ENCODE measurements around the gene RNF38. TPM values are rescaled to one million over a fixed set of nuclear protein-coding genes. Genes with fewer than 3 reads are reported as not detected.
"Not testable (repeated sequence)": the region's sequence is repeated elsewhere in the genome, so short reads cannot be mapped to it uniquely, and the experiment has no call there.

RNF38 gene
- total RNA-seq, 1 experiment from 2014 or later: 9.4 TPM

GRCh38 chr9:36415822-36416525 is 15.9 kb upstream of the RNF38 start:
- peak; percentile 16 for DNase-seq (ENCODE audit: low read depth, low spot score)
- in situ Hi-C loops (cut with HindIII; ENCODE audit: low pct_unique_long_range_greater_than_20kb, low sequenced_read_pairs): no loop called here

- DNase-seq (ENCODE audit: low read depth, low spot score); in situ Hi-C loops (cut with HindIII; ENCODE audit: low pct_unique_long_range_greater_than_20kb, low sequenced_read_pairs): not testable (repeated sequence)
Observed at GRCh38 chr9:36411410-36411809, 11.3 kb upstream of the RNF38 start.

- in situ Hi-C loops (cut with HindIII; ENCODE audit: low pct_unique_long_range_greater_than_20kb, low sequenced_read_pairs); DNase-seq (ENCODE audit: low read depth, low spot score): not testable (repeated sequence)
Observed at GRCh38 chr9:36409076-36409475, 9.0 kb upstream of the RNF38 start.

- peak; percentile 64 for DNase-seq (ENCODE audit: low read depth, low spot score)
- in situ Hi-C loops (cut with HindIII; ENCODE audit: low pct_unique_long_range_greater_than_20kb, low sequenced_read_pairs): no loop called here
Observed at GRCh38 chr9:36407122-36407723, 7.2 kb upstream of the RNF38 start.

GRCh38 chr9:36402536-36402935 is 2.5 kb upstream of the RNF38 start:
- in situ Hi-C loops (cut with HindIII; ENCODE audit: low pct_unique_long_range_greater_than_20kb, low sequenced_read_pairs): no loop called here
- DNase-seq (ENCODE audit: low read depth, low spot score): no peak

GRCh38 chr9:36401897-36402480 is 1.9 kb upstream of the RNF38 start:
- DNase-seq (ENCODE audit: low read depth, low spot score): no peak
- in situ Hi-C loops (cut with HindIII; ENCODE audit: low pct_unique_long_range_greater_than_20kb, low sequenced_read_pairs): no loop called here

- in situ Hi-C loops (cut with HindIII; ENCODE audit: low pct_unique_long_range_greater_than_20kb, low sequenced_read_pairs): no loop called here
Observed at GRCh38 chr9:36401164-36401740, 1.2 kb upstream of the RNF38 start.

GRCh38 chr9:36400332-36401163 is 479 bp upstream of the RNF38 start:
- DNase-seq (ENCODE audit: low read depth, low spot score): peak; percentile 74
- in situ Hi-C loops (cut with HindIII; ENCODE audit: low pct_unique_long_range_greater_than_20kb, low sequenced_read_pairs): no loop called here

More at GRCh38 chr9:36401164-36401740, 1.2 kb upstream of the RNF38 start:
- DNase-seq (ENCODE audit: low read depth, low spot score): peak; percentile 60

- in situ Hi-C loops (cut with HindIII; ENCODE audit: low pct_unique_long_range_greater_than_20kb, low sequenced_read_pairs): no loop called here
- DNase-seq (ENCODE audit: low read depth, low spot score): no peak
Observed at GRCh38 chr9:36398745-36399144, 1.3 kb downstream of the RNF38 start.

- no peak for DNase-seq (ENCODE audit: low read depth, low spot score)
- in situ Hi-C loops (cut with HindIII; ENCODE audit: low pct_unique_long_range_greater_than_20kb, low sequenced_read_pairs): no loop called here
Observed at GRCh38 chr9:36396985-36397384, 3.1 kb downstream of the RNF38 start.

- in situ Hi-C loops (cut with HindIII; ENCODE audit: low pct_unique_long_range_greater_than_20kb, low sequenced_read_pairs): no loop called here
- no peak for DNase-seq (ENCODE audit: low read depth, low spot score)
Observed at GRCh38 chr9:36392489-36392888, 7.6 kb downstream of the RNF38 start.

- in situ Hi-C loops (cut with HindIII; ENCODE audit: low pct_unique_long_range_greater_than_20kb, low sequenced_read_pairs): no loop called here
Observed at GRCh38 chr9:36389590-36389989, 10.5 kb downstream of the RNF38 start.

GRCh38 chr9:36386396-36386965 is 13.6 kb downstream of the RNF38 start:
- DNase-seq (ENCODE audit: low read depth, low spot score); in situ Hi-C loops (cut with HindIII; ENCODE audit: low pct_unique_long_range_greater_than_20kb, low sequenced_read_pairs): not testable (repeated sequence)

More at GRCh38 chr9:36389590-36389989, 10.5 kb downstream of the RNF38 start:
- DNase-seq (ENCODE audit: low read depth, low spot score): no peak

- in situ Hi-C loops (cut with HindIII; ENCODE audit: low pct_unique_long_range_greater_than_20kb, low sequenced_read_pairs): no loop called here
- no peak for DNase-seq (ENCODE audit: low read depth, low spot score)
Observed at GRCh38 chr9:36382484-36382883, 17.6 kb downstream of the RNF38 start.

- in situ Hi-C loops (cut with HindIII; ENCODE audit: low pct_unique_long_range_greater_than_20kb, low sequenced_read_pairs): no loop called here
- no peak for DNase-seq (ENCODE audit: low read depth, low spot score)
Observed at GRCh38 chr9:36364577-36364976, 35.5 kb downstream of the RNF38 start.

- in situ Hi-C loops (cut with HindIII; ENCODE audit: low pct_unique_long_range_greater_than_20kb, low sequenced_read_pairs): no loop called here
- no peak for DNase-seq (ENCODE audit: low read depth, low spot score)
Observed at GRCh38 chr9:36363448-36363847, 36.6 kb downstream of the RNF38 start.

GRCh38 chr9:36358486-36358885 is 41.6 kb downstream of the RNF38 start:
- in situ Hi-C loops (cut with HindIII; ENCODE audit: low pct_unique_long_range_greater_than_20kb, low sequenced_read_pairs): no loop called here

More at GRCh38 chr9:36358486-36358885, 41.6 kb downstream of the RNF38 start:
- DNase-seq (ENCODE audit: low read depth, low spot score): no peak
